CD4-positive, alpha-beta T cell treated with Interleukin-12 subunit alpha and Interleukin-12 subunit beta, for 1 hour (primary cell): Measurements from ENCODE around the gene SMAD4.
"Not testable (repeated sequence)": the region's sequence is repeated elsewhere in the genome, so short reads cannot be mapped to it uniquely, and the experiment has no call there.

Source experiments
- DNase-seq: peaks from one replicate; pipeline ENCODE4 v3.0.0-alpha.2; 2020

SMAD4 gene

DNA sequence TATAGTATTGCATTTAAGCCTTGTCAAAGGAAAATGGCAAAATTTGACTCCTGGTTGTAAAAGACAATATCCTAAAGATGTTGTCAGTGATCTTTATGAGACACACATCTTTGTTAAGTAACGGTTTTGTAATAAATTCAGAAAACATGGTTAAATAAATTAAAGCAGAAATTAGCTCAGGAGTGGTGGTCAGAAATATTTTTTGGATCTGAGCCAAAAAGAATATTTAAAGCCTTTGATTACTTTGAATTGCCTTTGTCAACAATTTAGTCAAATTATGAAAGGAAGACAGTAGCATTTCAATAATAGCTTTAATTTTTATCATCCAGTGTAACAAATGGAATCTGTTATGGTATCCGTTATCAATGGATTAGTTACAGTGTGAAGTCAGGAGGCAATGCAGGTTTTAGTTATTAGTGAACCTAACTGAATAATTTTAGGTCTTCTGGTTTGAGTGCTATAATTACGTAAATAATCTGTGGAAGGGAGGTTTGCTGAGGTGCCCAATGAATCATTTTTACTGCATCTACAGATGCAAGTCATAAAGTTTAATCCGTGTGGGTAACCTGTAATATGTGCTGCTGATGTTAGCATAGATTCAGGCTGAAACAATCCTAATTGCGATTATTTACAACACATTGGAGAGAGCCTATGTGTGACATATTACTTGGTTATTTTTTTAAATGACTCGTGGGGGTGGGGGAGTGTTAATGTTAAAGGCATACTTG, 42.7 kb downstream of the SMAD4 start:
- DNase-seq: no peak

DNA sequence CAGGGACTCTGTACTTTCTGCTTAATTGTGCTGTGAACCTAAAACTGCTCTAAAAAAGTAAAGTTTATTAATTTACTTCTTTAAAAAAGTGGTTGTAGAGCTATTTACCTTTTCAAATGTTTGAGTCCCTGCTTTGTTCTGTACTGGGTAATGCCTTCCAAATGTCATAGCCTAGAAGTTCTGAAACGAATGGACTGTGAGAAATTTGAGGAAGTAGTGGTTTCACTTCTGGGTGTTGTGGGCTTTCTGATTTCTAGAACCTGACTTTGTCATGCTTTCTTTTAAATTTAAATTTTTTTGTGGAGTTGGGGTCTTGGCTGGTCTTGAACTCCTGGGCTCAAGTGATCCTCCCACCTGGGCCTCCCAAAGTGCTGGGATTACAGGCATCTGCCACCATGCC, 44.6 kb downstream of the SMAD4 start:
- no peak for DNase-seq

DNA sequence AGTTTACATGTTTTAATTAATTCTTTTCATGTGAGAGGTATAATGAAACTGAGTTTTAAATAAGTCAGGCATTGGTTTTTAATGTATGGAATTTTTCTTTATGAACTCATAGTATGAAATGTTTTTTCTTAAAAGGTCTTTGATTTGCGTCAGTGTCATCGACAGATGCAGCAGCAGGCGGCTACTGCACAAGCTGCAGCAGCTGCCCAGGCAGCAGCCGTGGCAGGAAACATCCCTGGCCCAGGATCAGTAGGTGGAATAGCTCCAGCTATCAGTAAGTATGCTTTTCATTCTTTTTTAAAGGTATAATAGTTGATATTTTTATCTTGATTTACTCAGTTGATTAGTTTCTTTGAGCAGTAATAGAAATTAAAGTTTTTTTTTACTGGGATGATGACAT, 46.5 kb downstream of the SMAD4 start:
- no peak for DNase-seq

GRCh38 chr18:51077217-51077616, 47.2 kb downstream of the SMAD4 start:
- no peak for DNase-seq

GRCh38 chr18:51078026-51078425, 48.0 kb downstream of the SMAD4 start:
- no peak for DNase-seq

GRCh38 chr18:51082571-51083267, 52.7 kb downstream of the SMAD4 start:
- DNase-seq: no peak

- no peak for DNase-seq
Measured at GRCh38 chr18:51083398-51083797, 53.4 kb downstream of the SMAD4 start.

DNA sequence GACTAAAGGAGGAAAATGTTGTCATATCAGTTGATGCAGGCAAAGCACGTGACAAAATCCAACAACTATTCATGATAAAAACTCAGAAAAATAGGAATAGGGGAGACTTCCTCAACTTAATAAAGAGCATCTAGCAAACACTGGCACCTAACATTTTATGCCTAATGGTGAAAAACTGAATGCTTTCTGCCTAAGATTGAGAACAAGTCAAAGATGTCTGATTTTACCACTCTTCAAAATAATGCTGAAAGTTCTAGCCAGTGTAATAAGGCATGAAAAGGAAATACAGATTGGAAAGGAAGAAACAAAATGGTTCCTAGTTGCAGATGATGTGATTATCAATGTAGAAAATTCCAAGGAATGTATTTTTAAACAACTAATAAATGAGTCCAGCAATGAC, 58.4 kb downstream of the SMAD4 start:
- no peak for DNase-seq

DNA sequence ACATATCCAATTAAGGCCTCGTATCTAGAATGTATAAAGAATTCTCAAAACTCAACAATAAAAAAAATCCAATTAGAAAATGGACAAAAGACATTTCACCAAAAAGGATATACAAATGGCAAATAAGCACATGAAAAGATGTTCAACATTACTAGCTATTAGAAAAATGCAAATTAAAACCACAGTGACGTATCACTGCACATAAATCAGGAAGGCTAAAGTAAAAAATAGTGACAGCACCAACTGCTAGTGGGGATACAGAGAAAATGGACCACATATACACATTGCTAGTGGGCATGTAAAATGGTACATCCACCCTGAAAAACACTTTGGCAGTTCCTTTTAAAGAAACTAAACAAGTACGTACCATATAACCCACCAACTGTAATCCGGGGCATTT, 59.7 kb downstream of the SMAD4 start:
- DNase-seq: no peak

- DNase-seq: no peak
Measured at GRCh38 chr18:51091270-51091669, 61.3 kb downstream of the SMAD4 start.

DNA sequence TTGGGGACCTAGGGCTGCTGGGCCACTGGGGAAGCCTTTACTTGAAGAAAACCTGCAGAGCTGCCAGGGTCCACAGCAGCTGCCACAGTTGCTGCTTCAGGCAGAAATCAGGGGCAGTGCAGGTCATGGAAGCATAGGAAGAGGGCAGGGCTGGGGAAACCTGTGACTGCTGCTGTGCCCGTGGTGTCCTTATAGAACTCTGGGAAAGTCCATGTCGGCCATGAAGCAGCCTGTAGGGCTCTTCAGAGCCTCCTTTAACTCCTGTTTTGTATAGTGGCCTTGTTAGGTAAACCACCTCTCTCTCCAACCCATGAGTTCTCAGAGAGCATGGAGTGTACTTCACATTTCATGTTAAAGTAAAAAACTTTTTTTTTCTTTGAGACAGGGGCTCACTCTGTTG, 62.1 kb downstream of the SMAD4 start:
- no peak for DNase-seq

DNA sequence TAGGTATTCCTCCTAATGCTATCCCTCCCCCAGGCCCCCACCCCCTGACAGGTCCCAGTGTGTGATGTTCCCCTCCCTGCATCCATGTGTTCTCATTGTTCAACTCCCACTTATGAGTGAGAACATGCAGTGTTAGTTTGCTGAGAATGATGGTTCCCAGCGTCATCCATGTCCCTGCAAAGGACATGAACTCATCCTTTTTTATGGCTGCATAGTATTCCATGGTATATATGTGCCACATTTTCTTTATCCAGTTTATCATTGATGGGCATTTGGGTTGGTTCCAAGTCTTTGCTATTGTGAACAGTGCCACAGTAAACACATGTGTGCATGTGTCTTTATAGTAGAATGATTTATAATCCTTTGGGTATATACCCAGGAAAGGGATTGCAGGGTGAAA, 63.0 kb downstream of the SMAD4 start:
- DNase-seq: not testable (repeated sequence)

DNA sequence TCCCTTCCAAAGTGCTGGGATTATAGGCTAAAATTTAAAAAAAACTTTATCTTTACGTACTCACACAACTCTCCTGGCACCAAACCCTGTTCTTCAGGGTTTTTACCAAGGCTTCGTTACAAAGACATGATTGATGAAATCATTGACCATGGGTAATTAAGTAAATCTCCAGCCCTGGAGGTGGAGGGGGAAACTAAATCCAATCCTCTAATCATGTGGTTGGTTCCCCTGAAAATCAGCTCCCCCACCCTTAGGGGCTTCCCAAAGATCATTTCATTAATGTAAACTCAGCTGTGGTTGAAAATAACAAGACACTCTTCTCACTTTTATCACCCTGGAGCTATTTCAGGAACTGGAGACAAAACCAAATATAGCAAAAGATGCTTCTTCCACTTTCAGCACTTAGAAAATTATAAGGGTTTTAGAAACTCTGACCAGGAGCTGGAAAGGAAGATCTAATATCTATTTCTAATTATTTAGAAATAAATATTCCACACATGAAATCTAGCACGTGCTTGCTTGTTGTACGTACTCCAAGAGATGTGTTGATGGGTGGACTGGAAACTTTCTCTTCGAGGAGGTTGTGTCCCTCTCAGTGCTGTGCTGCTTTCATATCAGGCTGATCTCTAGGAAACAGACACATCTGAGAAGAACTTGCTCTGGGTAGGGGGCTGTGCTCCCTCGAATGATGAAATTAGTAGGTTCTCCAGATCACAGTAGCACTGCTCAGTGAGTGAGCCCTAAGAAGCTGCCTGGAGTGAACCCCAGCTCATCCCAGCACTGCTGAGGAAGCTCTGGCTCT, 67.2 kb downstream of the SMAD4 start:
- DNase-seq: no peak

DNA sequence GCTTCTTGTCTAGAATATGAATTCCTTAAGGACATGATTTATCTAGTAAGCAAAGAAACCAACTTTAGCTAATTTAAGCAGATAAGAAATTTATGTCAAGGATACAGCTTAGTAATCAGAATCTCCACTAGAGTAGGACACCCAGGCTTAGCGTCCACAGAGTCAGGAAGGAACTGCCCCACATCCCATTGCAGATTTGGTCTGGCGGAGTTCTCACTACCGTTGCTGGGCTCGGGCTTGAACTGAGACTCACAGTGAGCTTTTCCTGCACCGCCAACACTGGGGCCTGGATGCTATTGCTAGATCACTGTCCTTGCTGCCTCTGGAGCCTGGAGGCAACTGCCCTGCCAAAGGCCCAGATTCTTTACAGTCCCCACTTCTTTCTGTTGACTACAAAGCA, 68.1 kb downstream of the SMAD4 start:
- no peak for DNase-seq

DNA sequence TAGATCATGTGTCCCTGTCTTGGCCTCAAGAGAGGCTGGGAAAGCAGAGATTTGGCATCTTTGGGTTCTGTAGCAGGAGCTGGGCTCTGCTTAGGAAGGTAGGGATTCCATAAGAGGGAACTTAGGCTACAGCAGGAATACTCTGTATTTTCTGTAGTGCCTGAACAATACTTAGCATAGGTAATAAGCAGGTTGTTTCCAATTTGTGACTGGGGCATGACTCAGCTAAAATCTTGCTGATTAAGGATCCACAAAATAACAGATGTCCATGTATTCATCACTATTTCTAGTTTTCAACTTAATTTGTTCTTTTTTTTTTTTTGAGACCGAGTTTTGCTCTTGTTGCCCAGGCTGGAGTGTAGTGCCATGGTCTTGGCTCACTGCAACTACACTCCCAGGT, 68.5 kb downstream of the SMAD4 start:
- DNase-seq: no peak

- no peak for DNase-seq
Measured at GRCh38 chr18:51100385-51101120, 70.5 kb downstream of the SMAD4 start.

GRCh38 chr18:51107082-51107481, 77.1 kb downstream of the SMAD4 start:
- DNase-seq: no peak

- DNase-seq: no peak
Measured at GRCh38 chr18:51107598-51108305, 77.7 kb downstream of the SMAD4 start.

- no peak for DNase-seq
Measured at GRCh38 chr18:51108330-51108729, 78.3 kb downstream of the SMAD4 start.

- DNase-seq: peak; percentile 62
Measured at GRCh38 chr18:51110073-51110797, 80.2 kb downstream of the SMAD4 start.

GRCh38 chr18:51111633-51112355, 81.8 kb downstream of the SMAD4 start:
- DNase-seq: not testable (repeated sequence)
